PC-9 (cell line): ENCODE measurements around the gene CTU2.

Experiments used
- EZH2 ChIP-seq: fragments of 200-600 bp; sonication (generic); IDR thresholded peaks from 2 replicates; pipeline ENCODE4 v1.8.0; 2017; ENCODE audit warnings: antibody characterized with exemption, low read depth
- TF ChIP-seq, protein P1 (sequence below): fragments of 200-600 bp; sonication (generic); conservative IDR thresholded peaks from 2 replicates; pipeline ENCODE4 v1.6.1; 2017; ENCODE audit warnings: mixed run types, antibody characterized with exemption, mild to moderate bottlenecking, moderate library complexity

- TF ChIP-seq, protein P1, sequence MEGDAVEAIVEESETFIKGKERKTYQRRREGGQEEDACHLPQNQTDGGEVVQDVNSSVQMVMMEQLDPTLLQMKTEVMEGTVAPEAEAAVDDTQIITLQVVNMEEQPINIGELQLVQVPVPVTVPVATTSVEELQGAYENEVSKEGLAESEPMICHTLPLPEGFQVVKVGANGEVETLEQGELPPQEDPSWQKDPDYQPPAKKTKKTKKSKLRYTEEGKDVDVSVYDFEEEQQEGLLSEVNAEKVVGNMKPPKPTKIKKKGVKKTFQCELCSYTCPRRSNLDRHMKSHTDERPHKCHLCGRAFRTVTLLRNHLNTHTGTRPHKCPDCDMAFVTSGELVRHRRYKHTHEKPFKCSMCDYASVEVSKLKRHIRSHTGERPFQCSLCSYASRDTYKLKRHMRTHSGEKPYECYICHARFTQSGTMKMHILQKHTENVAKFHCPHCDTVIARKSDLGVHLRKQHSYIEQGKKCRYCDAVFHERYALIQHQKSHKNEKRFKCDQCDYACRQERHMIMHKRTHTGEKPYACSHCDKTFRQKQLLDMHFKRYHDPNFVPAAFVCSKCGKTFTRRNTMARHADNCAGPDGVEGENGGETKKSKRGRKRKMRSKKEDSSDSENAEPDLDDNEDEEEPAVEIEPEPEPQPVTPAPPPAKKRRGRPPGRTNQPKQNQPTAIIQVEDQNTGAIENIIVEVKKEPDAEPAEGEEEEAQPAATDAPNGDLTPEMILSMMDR: no peak
- no peak for TF ChIP-seq EZH2
These were observed 40.7 kb upstream of the CTU2 start for GRCh38 chr16:88665570-88665969.
